A549 (cell line): ENCODE measurements around the gene FAM217B. TPM values are rescaled to one million over a fixed set of nuclear protein-coding genes. Genes with fewer than 3 reads are reported as not detected.

Experiments used
- ATAC-seq, 2 experiments: fragments of 200-7000 bp in 1 of 2; fragments of >200 bp in 1 of 2; cut with Nextera tagmentation in 1 of 2; cut with Tn5 transposase in 1 of 2; 3 replicates each; pipeline versions ENCODE4 v1.8.0 to v1.9.1; 2018 to 2020; ENCODE audit warnings: mild to moderate bottlenecking in 1 of 2, moderate library complexity in 1 of 2
- CTCF ChIA-PET: fragments of 300-600 bp; sonication (Branson Sonifier 250); formaldehyde crosslinking; extraction: SDS; loops from one replicate; lab custom pipeline; 2021; ENCODE audit warnings: antibody characterized with exemption, inconsistent platforms; lab: Yijun Ruan, JAX
- POLR2A ChIA-PET: fragments of 350-600 bp; formaldehyde crosslinking; extraction: SDS; loops from one replicate; lab custom pipeline; 2021; ENCODE audit warnings: antibody characterized with exemption, inconsistent platforms; lab: Yijun Ruan, JAX
- DNase-seq, 2 experiments: peaks; one replicate each; pipeline versions ENCODE4 v3.0.0 to v3.0.0-alpha.2; 2011 to 2016; ENCODE audit warnings: low read depth in 1 of 2, low spot score in 1 of 2
- FAIRE-seq: peaks from 2 replicates; lab custom pipeline; 2011; peaks lifted over from hg19 to GRCh38; lab: Jason Lieb, UNC
- H3K27ac ChIP-seq, 2 experiments: fragments of >200 bp; sonication (Bioruptor Twin); formaldehyde crosslinking; 3 replicates each; pipeline ENCODE4 v1.5.1; 2016 to 2017
- H3K4me1 ChIP-seq: fragments of >200 bp; sonication (Bioruptor Twin); formaldehyde crosslinking; 3 replicates; pipeline ENCODE4 v1.6.1; 2016
- H3K4me2 ChIP-seq: fragments of >200 bp; sonication (Bioruptor Twin); formaldehyde crosslinking; 3 replicates; pipeline ENCODE4 v1.6.1; 2016
- H3K4me3 ChIP-seq: fragments of >200 bp; sonication (Bioruptor Twin); formaldehyde crosslinking; 3 replicates; pipeline ENCODE4 v1.5.1; 2016
- H3K9me3 ChIP-seq: fragments of >200 bp; sonication (Bioruptor Twin); formaldehyde crosslinking; 3 replicates; pipeline ENCODE4 v1.6.1; 2016
- ESRRA ChIP-seq: fragments of 150-350 bp; IDR thresholded peaks from 2 replicates; pipeline ENCODE4 v1.6.1; 2014; ENCODE audit warnings: mild to moderate bottlenecking, low read length, borderline replicate concordance
- GATA3 ChIP-seq: IDR thresholded peaks from 2 replicates; pipeline ENCODE4 v1.6.1; 2012; ENCODE audit warnings: borderline replicate concordance
- HOXB13 ChIP-seq: fragments of 250-450 bp; sonication (Bioruptor Pico); IDR thresholded peaks from 2 replicates; pipeline ENCODE4 v1.5.0; 2020; ENCODE audit warnings: low read depth, mild to moderate bottlenecking, moderate library complexity
- JUNB ChIP-seq: fragments of >200 bp; sonication (Bioruptor Twin); formaldehyde crosslinking; IDR thresholded peaks from 2 replicates; pipeline ENCODE4 v1.6.1; 2016
- KDM1A ChIP-seq: fragments of 200-600 bp; sonication (generic); IDR thresholded peaks from 2 replicates; pipeline ENCODE4 v1.6.1; 2016; ENCODE audit warnings: low read depth, mild to moderate bottlenecking
- MAZ ChIP-seq: fragments of 150-350 bp; IDR thresholded peaks from 2 replicates; pipeline ENCODE4 v1.6.1; 2014; ENCODE audit warnings: antibody characterized with exemption, low read depth, low read length, borderline replicate concordance
- NFE2L2 ChIP-seq: fragments of 150-350 bp; conservative IDR thresholded peaks from 2 replicates; pipeline ENCODE4 v1.6.1; 2014; ENCODE audit warnings: low read length
- NR3C1 ChIP-seq: fragments of >200 bp; sonication (Bioruptor Twin); formaldehyde crosslinking; IDR thresholded peaks from 3 replicates; pipeline ENCODE4 v1.6.1; 2017
- RARB ChIP-seq: fragments of 250-450 bp; sonication (Bioruptor Pico); IDR thresholded peaks from 2 replicates; pipeline ENCODE4 v1.8.0; 2021; ENCODE audit warnings: mild to moderate bottlenecking, moderate library complexity
- RCOR1 ChIP-seq: fragments of 150-350 bp; IDR thresholded peaks from 2 replicates; pipeline ENCODE4 v1.6.1; 2014; ENCODE audit warnings: antibody characterized with exemption, low read length, low read depth
- RFX5 ChIP-seq: fragments of 450-650 bp; IDR thresholded peaks from 2 replicates; pipeline ENCODE4 v1.7.1; 2014; ENCODE audit warnings: antibody characterized with exemption, mild to moderate bottlenecking, moderate library complexity
- RNF2 ChIP-seq: fragments of 200-600 bp; sonication (generic); IDR thresholded peaks from 2 replicates; pipeline ENCODE4 v1.6.1; 2016; ENCODE audit warnings: low read depth, mild to moderate bottlenecking, antibody characterized with exemption, moderate library complexity, borderline replicate concordance
- ZNF302 ChIP-seq: fragments of 250-450 bp; sonication (Bioruptor Pico); IDR thresholded peaks from 2 replicates; pipeline ENCODE4 v1.9.0; 2021; ENCODE audit warnings: inconsistent platforms, mild to moderate bottlenecking, moderate library complexity
- ZSCAN20 ChIP-seq: fragments of 250-450 bp; sonication (Bioruptor Pico); IDR thresholded peaks from 2 replicates; pipeline ENCODE4 v1.8.0; 2022; ENCODE audit warnings: mild to moderate bottlenecking, moderate library complexity
- WGBS: methylation state at CpG from one replicate; pipeline ENCODE4 v1.1.6; 2017; ENCODE audit errors: missing lambda C conversion rate; 5-methylcytosine and 5-hydroxymethylcytosine counted together
- polyA plus RNA-seq, 4 experiments: library from polyadenylated mRNA; depleted of rRNA in 3 of 4; stranded (reverse); fragments of >200 nt; fragmentation: RNase III in 1 of 4; extraction: RNeasy Plus Mini Kit Qiagen cat#74134 plus additional on column Dnase treatment in 1 of 4; gene quantifications; 2 replicates in 3 of 4; 3 replicates in 1 of 4; pipeline ENCODE4 v1.2.3, GENCODE V29; 2011 to 2017
- TF ChIP-seq, protein P1 (sequence below): fragments of 250-450 bp; sonication (Bioruptor Pico); IDR thresholded peaks from 2 replicates; pipeline ENCODE4 v1.5.0; 2021; ENCODE audit warnings: mild to moderate bottlenecking, moderate library complexity, borderline replicate concordance
- TF ChIP-seq, protein P2 (sequence below): fragments of 200-600 bp; sonication (generic); IDR thresholded peaks from 2 replicates; pipeline ENCODE4 v1.6.1; 2016; ENCODE audit warnings: antibody characterized with exemption, mild to moderate bottlenecking, moderate library complexity
- TF ChIP-seq, protein P3 (sequence below): IDR thresholded peaks from 2 replicates; pipeline ENCODE4 v1.6.1; 2012

FAM217B gene
- polyA plus RNA-seq, 2 of the 4 experiments (the other 2 are of a cell fraction), result 6.2 to 11.6 TPM

DNA sequence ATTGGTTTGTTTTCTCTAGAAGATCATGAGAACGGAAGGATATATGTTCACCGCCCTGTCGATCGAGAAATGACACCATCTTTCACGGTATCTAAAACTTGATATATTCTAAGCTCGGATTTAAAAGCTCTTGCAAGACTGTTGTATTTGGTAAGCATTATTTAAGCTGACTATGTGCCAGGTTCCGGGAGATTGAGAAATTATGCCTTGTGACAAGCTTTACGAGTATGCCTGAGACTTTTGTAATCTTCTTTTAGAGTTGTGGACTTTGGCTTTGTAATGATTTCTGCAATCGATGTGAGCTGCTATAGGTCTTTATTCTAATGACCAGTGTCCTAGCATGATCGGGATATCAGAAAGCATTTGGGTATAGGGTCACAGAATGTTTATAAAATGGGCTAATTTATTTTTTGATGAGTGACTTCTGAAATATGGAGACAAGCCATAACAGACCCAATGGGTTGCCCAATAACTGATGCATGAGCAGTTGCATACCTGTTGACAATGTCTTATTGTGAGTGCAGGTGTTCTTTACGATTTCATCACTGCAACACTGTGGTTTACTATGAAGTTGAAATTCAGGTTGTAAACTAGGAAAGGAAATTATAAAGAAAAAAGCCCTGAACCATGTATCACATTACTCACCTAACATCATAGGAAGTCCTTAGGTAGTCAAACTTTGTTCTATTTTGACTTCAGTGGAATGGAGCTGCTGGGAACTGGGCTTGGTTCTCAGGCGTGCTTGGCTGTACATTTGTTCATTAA lies 32.0 kb downstream of the FAM217B start:
- ChIA-PET CTCF (interaction anchor here (1.1 to 1.2 kb wide), 2 partner anchors 37 to 38 kb away, joined by 3 to 4 read pairs; no protein-coding TSS in a partner anchor), POLR2A (no interaction called here)
- ATAC-seq, result no peak
- Histone ChIP-seq H3K4me3 (no peak overlapping the region), H3K4me2 (no peak overlapping the region), H3K9me3 (no peaks in the 10 kb centered on the region), H3K4me1 (no peaks in the 10 kb centered on the region), H3K27ac (no peak overlapping the region)
- no peak for FAIRE-seq
- 34% methylated on average over 12 of the region's 12 CpGs for WGBS
- no peak for TF ChIP-seq MAZ
- TF ChIP-seq NFE2L2, result no peak
- no peak for TF ChIP-seq NR3C1
- no peak for TF ChIP-seq HOXB13 (CRISPR knock-in tag)
- no peak for DNase-seq

DNA sequence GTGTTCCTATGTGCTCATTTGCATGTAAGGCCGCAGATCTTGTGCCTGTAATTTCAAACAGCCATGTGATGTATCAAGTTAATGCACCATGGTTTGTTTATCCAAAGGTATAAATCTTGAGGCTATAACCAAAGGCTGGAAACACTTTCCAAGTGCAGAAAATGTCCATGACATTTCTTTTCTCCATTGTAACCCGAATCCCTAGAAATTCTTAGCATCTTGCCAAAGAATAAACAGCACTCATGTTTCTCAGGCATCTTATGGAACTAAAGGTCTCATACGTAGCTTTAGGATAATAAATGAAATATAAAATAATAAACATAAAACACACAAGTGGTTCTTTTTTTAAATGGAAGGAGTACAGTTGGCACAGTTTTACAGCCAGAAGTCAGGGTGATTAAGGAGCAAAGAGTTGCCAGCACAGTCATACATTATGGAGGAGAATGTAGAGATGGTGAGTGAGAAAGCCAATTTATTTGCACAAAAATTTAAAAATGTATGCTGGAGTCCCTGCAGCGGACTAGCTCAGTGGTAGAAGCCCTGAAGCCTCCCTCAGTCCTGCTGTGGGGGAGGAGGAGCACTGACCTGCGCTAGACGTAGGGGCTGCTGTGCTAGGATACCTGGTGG lies 36.1 kb downstream of the FAM217B start:
- POLR2A ChIA-PET, result no interaction called here
- ATAC-seq, result no peak

More for the DNA sequence above, 36.1 kb downstream of the FAM217B start:
- 65% methylated on average over 6 of the region's 6 CpGs for WGBS
- Histone ChIP-seq H3K27ac (no peak overlapping the region), H3K4me1 (no peaks in the 10 kb centered on the region), H3K4me2 (no peak overlapping the region), H3K4me3 (no peak overlapping the region), H3K9me3 (no peaks in the 10 kb centered on the region)
- TF ChIP-seq RCOR1 (no peak), RARB (CRISPR knock-in tag) (no peak), ZSCAN20 (CRISPR knock-in tag) (no peak), ESRRA (no peak), RNF2 (no peak), KDM1A (no peak), ZNF302 (CRISPR knock-in tag) (no peak), GATA3 (no peak), JUNB (no peak), RFX5 (no peak)
- TF ChIP-seq, protein P1, sequence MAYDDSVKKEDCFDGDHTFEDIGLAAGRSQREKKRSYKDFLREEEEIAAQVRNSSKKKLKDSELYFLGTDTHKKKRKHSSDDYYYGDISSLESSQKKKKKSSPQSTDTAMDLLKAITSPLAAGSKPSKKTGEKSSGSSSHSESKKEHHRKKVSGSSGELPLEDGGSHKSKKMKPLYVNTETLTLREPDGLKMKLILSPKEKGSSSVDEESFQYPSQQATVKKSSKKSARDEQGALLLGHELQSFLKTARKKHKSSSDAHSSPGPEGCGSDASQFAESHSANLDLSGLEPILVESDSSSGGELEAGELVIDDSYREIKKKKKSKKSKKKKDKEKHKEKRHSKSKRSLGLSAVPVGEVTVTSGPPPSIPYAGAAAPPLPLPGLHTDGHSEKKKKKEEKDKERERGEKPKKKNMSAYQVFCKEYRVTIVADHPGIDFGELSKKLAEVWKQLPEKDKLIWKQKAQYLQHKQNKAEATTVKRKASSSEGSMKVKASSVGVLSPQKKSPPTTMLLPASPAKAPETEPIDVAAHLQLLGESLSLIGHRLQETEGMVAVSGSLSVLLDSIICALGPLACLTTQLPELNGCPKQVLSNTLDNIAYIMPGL (CRISPR knock-in tag), result no peak
- TF ChIP-seq, protein P2, sequence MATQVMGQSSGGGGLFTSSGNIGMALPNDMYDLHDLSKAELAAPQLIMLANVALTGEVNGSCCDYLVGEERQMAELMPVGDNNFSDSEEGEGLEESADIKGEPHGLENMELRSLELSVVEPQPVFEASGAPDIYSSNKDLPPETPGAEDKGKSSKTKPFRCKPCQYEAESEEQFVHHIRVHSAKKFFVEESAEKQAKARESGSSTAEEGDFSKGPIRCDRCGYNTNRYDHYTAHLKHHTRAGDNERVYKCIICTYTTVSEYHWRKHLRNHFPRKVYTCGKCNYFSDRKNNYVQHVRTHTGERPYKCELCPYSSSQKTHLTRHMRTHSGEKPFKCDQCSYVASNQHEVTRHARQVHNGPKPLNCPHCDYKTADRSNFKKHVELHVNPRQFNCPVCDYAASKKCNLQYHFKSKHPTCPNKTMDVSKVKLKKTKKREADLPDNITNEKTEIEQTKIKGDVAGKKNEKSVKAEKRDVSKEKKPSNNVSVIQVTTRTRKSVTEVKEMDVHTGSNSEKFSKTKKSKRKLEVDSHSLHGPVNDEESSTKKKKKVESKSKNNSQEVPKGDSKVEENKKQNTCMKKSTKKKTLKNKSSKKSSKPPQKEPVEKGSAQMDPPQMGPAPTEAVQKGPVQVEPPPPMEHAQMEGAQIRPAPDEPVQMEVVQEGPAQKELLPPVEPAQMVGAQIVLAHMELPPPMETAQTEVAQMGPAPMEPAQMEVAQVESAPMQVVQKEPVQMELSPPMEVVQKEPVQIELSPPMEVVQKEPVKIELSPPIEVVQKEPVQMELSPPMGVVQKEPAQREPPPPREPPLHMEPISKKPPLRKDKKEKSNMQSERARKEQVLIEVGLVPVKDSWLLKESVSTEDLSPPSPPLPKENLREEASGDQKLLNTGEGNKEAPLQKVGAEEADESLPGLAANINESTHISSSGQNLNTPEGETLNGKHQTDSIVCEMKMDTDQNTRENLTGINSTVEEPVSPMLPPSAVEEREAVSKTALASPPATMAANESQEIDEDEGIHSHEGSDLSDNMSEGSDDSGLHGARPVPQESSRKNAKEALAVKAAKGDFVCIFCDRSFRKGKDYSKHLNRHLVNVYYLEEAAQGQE, result no peak
- TF ChIP-seq, protein P3, sequence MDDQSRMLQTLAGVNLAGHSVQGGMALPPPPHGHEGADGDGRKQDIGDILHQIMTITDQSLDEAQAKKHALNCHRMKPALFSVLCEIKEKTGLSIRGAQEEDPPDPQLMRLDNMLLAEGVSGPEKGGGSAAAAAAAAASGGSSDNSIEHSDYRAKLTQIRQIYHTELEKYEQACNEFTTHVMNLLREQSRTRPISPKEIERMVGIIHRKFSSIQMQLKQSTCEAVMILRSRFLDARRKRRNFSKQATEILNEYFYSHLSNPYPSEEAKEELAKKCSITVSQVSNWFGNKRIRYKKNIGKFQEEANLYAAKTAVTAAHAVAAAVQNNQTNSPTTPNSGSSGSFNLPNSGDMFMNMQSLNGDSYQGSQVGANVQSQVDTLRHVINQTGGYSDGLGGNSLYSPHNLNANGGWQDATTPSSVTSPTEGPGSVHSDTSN, result no peak
- CTCF ChIA-PET, result interaction anchor here (0.6 to 1.1 kb wide), 2 partner anchors 19 to 27 kb away, joined by 3 read pairs; no protein-coding TSS in a partner anchor
- no peak for DNase-seq
- FAIRE-seq, result no peak
